Stimulated activated naive CD4-positive, alpha-beta T cell treated with Interleukin-2 at 50 U/mL for 16 hours (primary cell): ENCODE results near the gene NCEH1.
"Not testable (repeated sequence)": the region's sequence is repeated elsewhere in the genome, so short reads cannot be mapped to it uniquely, and the experiment has no call there.

Source experiments
- DNase-seq: peaks from one replicate; lab custom pipeline; 2025; lab: John Stamatoyannopoulos, UW

NCEH1 gene

DNA sequence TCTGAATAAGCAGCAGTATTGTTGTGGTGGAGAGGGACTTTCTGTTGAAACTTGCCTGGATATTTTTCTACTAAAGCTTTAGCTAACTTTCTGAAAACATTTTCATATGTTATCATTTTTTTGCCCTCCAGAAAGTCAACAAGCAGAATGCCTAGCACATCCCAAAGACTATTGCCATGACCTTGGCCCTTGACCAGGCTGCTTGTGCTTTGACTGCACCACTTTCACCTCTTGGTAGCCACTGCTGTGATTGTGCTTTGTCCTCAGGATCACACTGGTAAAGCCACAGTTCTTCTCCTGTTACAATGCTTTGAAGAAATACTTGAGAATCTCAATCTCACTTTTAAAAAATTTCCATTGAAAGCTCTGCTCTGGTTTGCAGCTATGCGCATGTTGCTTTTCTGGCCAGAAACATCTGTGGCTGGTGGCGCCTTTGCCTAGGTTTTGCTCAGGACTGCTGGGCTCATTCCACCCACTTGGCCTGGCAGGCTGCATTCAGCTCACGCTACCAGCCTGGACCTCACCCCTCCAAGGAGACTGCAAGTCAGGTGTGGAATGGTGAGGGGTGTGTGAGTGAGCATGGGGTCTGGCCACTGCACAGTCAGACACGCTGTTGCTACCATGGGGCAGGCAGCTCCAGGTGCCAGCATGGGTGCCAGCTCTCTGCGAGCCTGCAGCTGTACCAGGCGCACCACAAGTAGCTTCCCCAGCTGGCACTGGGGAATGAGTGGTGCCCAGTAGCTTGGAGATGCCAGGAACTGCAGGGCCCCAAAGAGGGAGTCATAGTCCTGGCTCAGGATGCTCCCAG is 97.8 kb downstream of the NCEH1 start:
- DNase-seq = no peak

DNA sequence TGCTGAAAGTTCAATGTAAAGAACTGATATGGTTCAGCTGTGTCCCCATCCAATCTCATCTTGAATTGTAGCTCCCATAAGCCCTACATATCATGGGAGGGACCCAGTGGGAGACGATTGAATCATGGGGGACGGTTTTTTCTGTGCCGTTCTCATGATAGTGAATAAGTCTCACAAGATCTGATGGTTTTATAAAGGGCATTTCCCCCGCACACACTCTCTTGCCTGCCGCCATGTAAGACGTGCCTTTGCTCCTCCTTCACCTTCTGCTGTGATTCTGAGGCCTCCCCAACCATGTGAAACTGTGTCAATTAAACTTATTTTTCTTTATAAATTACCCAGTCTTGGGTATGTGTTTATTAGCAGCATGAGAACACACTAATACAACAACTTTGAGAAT is 101.1 kb downstream of the NCEH1 start:
- DNase-seq = no peak

- no peak for DNase-seq
Observed at GRCh38 chr3:172608575-172608974, 102.3 kb downstream of the NCEH1 start.

GRCh38 chr3:172607305-172608121 is 103.4 kb downstream of the NCEH1 start:
- no peak for DNase-seq

- DNase-seq = no peak
Observed at GRCh38 chr3:172606021-172606420, 104.8 kb downstream of the NCEH1 start.

GRCh38 chr3:172604895-172605646 is 105.8 kb downstream of the NCEH1 start:
- DNase-seq = no peak

DNA sequence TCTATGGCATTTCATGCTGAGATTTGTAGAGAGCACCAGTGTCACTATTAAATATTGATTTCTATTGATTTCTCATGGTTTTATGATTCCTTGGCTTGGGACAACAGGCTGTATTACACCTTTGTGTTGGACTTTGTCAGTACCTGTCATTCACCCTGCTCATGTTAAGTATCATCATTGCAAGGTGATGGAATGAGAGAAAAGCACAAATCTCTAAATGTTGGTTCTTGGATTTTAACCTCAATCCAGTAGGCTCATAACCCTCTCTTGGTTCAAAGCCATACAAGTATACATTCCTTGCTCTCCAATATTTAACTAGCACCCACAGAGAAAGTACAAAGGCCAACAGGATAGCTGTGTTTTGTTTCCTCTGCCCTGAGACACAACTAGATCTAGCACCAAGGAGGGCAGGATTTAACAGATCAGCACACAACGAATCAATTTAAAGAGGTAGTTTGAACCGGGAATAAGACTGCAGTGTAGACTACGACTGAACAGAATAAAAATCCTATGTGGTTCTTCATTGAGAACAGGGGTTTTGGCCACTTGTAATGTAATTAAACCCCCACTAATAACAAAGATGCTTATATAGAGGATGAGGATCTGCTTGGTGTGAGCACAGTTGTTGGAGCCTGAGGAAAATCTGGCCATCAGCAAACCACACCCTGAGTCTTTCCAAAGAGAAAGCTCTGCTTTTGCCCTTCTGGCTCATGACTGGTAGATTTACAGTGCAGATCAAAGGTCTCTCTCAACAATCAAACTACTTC is 109.6 kb downstream of the NCEH1 start:
- DNase-seq = no peak

DNA sequence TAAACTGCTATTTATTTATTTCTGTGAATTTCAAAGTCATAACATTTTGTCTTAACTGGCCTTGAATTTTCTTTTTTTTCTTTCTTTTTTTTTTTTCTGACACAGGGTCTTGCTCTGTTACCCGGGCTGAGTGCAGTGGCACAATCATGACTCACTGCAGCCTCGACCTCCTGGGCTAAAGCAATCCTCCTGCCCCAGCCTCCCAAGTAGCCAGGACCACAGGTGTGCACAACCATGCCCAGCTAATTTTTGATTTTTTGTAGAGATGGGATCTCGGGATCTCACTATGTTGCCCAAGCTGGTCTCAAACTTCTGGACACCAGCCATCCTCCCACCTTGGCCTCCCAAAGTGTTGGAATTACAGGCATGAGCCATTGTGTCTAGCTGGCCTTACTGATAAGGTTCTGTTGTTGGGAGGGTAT is 110.2 kb downstream of the NCEH1 start:
- DNase-seq = no peak

DNA sequence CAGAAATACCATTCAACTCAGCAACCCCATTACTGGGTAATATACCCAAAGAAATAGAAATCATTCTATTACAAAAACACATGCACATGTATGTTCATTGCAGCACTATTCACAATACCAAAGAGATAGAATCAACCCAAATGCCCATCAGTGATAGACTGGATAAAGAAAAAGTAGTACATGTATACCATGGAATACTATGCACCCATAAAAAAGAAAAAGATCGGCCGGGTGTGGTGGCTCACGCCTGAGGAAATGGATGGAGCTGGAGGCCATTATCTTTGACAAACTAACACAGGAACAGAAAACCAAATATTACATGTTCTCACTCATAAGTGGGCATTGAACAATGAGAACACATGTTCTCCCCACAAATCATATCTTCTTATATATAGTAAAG is 112.0 kb downstream of the NCEH1 start:
- DNase-seq = no peak

GRCh38 chr3:172596394-172596706 is 114.5 kb downstream of the NCEH1 start:
- DNase-seq = no peak

- DNase-seq = peak; percentile 7
Observed at GRCh38 chr3:172595664-172596393, 115.0 kb downstream of the NCEH1 start.

GRCh38 chr3:172594900-172595663 is 115.8 kb downstream of the NCEH1 start:
- DNase-seq = not testable (repeated sequence)

GRCh38 chr3:172592898-172593669 is 117.8 kb downstream of the NCEH1 start:
- peak; percentile 9 for DNase-seq

DNA sequence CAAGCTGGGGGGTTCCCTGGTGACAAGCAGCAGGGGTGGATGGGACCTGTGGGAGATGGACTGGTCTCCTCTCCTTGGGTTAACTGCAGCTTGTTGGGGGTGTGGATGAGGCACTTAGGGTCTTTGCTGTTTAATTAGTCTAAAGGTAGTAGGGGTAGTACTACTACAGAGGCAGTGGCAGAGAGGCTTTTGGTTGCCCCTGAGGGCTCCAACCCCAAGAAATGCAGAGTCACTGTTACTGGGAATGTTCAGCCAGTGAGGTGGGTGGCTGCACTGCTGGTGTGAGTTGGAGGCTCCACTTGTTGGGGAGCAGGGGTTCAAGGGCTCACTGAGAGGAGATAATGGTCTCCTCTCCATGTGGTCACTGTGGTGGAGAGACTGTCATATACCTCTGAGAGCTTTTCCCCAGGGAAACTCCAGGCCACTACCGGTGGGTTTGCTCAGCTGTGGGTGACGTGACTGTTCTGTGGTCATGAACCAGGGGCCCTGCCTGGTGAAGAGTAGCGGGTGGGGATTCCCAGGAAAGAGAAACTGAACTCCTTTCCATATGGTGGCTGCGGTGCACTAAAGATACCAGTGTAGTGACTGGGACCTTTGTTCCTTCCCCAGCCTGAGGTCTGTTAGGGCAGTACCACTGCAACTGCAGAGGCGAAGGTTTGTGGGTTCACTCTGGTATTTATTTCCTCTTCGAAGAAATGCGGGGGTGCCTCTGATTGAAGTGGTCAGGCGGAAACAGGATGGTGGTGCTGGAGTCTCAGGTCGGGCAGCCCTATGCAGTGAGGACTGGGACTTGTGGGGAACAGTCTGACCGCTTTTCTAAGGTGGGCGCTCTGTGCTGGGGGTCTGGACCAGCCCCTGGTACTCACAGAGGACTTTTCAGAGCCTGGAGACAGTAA is 118.7 kb downstream of the NCEH1 start:
- DNase-seq = peak; percentile 88

DNA sequence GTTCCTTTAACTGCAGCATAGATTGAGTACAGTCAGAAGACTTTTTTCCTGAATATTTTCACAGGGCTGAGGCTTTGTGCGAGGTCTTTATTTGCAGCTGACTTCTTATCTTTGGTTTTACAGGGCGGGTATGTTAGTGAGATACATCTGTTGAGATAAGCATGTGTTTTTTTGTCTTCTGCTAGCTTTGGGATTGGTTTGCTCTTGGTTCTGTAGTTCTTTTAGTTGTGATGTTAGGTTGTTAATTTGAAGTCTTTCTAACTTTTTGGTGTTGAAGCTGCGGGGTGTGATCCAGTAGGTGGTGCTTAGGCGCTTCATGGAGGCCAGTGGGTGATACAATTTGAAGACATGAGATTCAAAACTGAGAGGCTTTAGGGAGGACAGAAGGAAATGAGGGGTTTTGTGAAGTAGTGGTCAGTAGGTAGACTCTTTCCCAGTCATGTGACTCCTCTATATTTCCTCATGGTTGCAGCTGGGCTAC is 119.7 kb downstream of the NCEH1 start:
- DNase-seq = no peak

DNA sequence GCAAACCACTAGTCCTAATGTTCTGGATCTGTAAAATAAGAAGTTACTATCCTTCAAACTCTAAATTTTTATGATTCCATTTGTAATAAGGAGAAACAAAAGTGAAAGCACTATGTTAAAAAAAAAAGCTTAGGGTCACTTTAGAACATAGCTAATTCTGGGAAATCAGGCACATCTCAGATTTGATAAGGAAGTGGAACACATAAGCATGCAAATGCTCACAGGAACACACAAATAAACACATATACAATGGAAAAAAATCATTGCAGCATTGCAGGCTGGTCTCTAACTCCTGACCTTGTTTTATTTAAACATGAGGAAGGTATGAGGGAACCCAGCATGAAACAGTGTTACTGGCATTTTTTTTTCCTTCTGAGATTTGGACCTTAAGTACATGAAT is 124.4 kb downstream of the NCEH1 start:
- DNase-seq = no peak

- DNase-seq = no peak
Observed at GRCh38 chr3:172585954-172586353, 124.9 kb downstream of the NCEH1 start.

DNA sequence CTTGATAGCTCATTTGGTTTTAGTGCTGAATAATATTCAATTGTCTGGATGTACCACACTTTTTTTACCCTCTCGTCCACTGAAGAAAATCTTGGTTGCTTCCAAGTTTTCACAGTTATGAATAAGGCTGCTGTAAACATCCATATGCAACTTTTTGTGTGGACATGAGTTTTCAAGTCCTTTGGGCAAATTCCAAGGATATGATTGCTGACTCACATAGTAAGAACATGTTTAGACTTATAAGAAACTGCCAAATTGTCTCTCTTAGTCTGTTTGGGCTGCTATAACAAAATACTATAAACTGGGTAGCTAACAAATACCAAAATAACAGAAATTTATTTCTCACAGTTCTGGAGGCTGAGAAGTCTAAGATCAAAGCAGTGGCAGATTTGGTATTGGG is 128.2 kb downstream of the NCEH1 start:
- DNase-seq = no peak
